8988T (cell line): ENCODE results near the gene TSHB.
"Not testable (repeated sequence)": the region's sequence is repeated elsewhere in the genome, so short reads cannot be mapped to it uniquely, and the experiment has no call there.

ENCODE experiments used
- DNase-seq: peaks from one replicate; pipeline ENCODE4 v3.0.0; 2011

TSHB gene

DNA sequence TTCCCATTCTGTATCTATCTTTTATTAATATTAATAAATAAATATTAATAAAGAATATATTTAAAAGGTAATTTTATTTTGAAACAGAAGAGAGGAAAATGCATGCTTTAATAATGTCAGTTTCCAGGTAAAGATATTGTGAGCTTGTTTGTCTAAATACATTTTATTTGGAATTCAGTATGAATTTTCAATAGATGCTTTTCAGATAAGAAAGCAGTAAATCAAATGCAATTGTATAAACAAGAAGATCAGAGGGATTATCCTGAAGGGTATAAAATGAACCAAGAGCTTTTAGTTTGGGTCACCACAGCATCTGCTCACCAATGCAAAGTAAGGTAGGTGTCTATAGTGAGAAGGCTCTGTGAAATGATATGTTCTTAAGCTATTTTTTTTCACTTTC, at the start of gene TSHB:
TSS of gene TSHB (plus strand) at position 301 of the 400 bp plus-strand sequence. CDS start 3,537 bp downstream, outside the sequence.
- no peak for DNase-seq

DNA sequence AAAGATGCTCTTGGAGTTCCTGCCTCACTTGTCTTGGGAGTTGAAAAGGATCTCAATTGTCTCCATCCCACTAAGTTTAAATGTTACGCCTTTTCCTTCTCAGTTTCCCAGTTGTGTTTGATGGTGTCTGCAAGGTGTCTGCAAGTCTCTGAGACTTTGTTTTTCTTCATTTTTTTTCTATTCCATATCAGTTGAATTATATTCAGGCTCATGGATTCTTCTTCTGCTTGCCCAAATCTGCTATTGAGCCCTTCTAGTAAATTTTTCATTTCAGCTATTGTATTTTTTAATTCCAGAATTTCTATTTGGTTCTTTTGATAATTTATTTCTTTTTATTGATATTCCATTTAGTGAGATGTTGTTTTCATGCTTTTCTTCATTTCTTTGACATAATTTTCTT, 47.4 kb upstream of the TSHB start:
- DNase-seq, result no peak

DNA sequence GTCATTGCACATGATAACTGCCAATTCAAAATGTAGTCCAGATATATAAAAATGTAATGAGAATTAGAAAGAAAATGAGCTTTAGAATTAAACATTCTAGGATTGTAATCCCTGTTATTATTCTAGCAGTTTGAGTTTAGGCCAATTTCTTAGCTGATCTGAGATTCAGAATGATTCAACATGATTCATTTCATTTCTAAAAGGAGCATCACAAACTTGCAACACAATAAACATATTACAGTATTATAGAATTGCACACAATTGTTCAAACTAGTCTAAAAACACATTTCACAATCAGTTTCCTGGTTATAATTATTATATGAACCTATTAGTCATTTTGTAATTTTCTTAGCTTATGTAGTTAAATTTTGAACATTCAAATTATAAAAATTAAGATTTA, 43.3 kb upstream of the TSHB start:
- no peak for DNase-seq

DNA sequence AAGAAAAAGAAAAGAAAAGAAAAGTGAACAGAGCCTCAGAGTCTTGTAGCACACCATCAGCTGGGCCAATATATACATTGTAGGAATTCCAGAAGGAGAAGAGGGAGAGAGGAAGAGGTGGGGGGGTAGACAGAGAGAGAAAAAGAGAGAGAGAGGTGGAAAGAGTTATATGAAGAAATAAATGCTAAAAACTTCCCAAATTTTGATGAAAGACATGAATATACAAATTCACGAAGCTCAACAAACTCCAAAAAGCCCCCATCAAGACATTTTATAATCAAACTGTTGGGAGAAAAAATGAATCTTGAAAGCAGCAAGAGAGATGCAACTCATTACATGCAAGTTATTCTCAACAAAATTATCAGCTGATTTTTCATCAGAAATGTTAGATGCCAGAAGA, 41.5 kb upstream of the TSHB start:
- no peak for DNase-seq

DNA sequence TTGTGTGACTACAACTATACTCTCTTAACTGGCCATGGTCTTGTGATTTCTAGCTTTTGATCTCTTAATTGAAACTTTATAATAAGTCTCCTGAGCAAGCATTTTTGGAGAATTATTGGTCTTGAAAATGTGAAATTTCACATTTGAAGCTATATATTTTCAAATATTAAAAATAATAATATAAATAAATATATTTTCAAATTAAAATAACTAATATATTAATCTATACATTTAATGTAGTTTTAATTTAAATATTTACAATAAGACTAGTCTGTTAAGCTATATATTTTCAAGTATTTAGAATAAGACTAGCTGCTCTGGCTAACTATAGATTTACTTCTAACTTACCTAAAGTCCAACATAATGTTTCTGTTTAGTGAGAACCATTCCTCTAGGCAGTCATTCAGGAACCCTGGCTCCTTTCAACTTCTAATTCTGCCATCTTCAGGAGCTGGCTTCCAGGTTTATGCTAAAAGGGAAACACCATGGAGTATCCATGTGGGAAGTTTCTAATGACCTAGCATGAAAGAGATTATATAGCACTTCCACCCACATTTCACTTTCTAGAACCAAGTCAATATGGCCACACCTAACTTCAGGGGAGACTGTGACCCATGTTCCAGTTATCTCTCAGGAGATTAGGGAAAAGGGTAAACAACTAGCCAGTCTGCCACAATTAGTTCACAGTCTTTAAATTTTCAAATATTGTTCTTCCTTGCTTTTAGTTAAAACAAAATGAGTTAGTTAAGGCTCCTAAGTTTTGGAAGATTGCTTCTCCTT, 31.9 kb upstream of the TSHB start:
- DNase-seq, result no peak

DNA sequence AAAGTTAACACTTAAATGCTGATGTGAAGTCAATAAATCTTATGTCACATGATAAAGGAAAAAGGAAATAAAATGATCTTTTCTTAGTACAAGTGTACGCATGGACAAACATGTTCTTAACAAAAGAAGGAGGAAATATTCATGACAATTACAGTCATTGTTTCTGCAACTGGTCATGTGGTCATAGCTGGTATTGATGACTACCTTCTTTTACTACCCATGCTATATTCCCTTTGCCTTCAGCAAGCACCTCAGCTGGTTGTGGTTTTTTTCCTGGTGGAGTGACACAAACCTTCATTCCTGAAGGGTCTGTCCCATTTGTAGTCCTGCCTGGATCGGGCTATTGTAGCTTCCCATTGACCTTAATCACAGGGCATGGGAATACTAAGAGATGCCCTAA, 23.4 kb upstream of the TSHB start:
- DNase-seq, result no peak

DNA sequence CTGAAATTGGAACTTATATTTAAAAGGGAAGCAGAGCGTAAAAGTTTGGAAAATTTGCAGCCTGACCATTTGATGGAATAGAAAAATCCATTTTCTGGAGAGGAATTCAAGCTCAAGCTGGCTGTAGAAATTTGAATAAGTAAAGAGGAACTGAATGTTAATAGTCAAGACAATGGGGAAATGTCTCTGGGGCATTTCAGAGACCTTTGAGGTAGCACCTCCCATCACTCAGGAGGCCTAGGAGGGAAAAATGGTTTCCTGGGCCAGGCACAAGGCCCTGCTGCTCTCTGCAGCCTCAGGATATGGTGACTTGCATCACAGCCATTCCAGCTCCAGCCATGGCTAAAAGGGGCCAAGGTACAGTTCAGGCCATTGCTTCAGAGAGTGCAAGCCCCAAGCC, 17.6 kb upstream of the TSHB start:
- no peak for DNase-seq

DNA sequence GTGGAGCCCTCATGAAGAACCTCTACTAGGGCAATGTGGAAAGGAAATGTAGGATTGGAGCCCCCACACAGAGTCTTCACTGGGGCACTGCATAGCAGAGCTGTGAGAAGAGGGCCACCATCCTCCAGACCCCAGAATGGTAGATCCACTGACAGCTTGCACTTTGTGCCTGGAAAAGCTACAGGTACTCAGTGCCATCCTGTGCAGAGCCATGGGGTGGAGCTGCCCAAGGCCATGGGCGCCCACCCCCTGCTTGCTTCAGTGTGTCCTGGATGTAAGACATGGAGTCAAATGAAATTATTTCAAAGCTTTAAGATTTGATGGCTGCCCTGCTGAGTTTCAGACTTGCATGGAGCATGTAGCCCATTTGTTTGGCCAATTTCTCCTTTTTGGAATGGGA, 17.2 kb upstream of the TSHB start:
- DNase-seq, result no peak

DNA sequence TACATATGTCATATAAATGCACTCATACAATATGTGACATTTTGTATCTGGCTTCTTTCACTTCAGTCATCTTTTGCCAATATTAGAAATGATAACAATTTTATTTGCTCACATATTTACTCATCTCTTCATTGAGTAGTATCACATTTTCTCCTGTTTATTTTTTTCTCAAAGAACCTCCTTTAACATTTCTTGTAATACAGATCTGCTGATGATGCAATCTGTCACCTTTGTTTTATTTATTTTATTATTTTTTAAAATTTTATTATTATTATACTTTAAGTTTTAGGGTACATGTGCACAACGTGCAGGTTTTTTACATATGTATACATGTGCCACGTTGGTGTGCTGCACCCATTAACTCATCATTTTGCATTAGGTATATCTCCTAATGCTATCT, 15.8 kb upstream of the TSHB start:
- DNase-seq, result no peak

DNA sequence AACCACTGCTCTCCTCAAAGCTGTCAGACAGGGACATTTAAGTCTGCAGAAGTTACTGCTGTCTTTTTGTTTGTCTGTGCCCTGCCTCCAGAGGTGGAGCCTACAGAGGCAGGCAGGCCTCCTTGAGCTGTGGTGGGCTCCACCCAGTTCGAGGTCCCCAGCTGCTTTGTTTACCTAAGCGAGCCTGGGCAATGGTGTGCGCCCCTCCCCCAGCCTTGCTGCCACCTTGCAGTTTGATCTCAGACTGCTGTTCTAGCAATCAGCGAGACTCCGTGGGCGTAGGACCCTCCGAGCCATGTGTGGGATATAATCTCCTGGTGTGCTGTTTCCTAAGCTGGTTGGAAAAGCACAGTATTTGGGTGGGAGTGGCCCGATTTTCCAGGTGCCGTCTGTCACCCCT, 10.1 kb upstream of the TSHB start:
- DNase-seq, result not testable (repeated sequence)

DNA sequence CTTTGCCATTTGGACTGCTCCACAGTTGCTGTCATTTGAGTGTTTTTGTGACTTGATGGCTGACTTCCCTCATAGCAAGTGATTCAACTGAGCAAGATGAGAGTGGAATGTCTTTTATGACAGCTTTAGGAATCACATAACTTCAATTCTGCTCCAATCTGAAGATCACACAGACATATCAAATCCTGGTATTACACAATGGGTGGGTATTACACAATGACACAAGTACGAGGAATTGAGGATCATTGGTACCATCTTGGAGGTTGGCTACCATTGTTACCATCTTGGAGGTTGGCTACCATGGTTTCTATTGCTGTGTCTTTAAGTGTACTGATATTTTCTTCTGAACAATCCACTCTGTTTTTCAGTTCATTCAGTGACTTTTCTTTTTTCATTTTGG, 8.5 kb upstream of the TSHB start:
- DNase-seq, result no peak

DNA sequence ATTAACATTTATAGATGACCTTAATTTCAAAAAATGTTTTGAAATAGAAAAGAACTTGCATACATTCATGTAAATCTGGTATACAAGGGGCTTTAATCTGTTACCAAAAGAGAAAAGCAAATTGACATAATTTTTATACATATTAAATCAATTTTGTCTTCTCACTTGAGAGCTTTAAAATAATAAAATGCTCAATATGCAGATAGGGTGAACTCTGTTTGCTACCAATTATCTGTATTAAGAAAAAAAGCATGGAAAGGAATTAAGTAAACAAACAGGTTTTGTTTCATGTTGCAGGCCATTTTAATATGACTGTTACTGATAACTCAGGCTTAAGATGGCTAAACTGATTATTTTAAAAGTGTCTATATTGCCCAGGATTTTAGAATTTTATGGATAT, 6.0 kb upstream of the TSHB start:
- DNase-seq, result no peak

DNA sequence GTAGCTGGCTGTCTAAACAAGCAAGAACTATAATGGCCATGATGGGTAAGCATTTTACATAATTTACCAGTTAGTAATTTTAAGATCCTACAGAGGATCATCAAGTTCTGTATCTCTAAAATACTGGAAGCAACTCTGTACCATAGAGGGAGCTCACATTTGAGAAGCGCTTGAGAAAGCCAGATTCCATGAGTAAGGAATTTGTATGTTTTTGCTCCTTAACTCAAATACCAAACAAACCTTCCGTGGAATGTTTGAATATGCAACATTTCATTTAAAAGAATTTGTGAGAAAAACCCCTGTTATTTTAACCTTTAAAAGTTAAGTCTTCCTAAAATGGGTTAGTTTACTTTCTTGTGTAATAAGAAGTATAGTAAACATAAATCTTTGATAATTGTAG, 2.0 kb downstream of the TSHB start:
- no peak for DNase-seq

DNA sequence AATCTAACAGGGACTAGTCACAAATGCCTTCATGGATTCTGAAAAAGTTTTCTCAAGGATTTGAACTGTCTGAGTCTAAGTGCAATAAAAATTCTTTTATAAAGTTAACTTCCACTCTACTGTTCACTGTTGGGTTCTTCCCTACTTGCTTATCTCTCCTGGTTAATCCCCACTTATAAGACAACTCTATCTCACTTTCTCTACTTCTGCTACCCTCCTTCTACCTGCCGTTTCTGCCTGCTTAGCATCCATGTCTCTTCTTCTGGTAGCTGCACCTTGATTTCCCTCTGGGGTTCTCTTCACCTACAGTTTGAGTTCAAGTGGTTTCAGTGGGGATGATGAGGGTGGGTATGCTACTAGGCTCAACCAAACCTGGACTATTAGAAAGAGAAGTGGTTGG, 6.0 kb downstream of the TSHB start:
- no peak for DNase-seq

DNA sequence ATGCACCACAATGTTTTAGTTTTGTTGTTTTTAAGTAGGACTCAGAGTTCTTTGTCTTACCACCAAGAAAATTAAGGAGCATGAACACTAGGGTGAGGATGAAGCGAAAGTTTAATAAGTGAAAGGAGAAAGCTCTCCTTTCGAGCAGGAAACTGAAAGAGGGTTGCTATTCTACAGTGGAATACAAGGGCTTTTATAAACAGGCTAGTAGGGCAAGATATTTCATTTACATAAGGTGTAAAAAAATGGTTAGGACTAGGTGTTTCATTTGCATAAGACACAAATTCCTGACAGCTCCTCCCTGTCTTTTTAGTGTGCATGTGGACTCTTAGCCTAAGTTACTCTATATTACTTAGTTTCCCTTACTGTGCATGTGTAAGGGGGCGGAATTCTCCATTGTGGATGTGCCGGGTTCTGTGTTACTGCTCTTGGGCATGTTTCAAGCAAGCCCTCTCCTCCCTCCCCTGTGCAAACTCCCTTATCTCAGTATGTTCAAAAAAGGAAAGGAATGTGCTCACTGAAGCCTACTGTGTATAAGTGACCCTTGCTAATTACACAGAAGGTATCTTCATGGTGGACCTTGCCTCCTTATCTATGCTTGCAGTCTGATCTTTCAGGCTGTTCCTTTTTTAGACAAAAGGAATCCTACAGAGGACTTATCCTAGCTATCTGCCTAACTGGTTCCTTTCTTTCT, 7.3 kb downstream of the TSHB start:
- no peak for DNase-seq

DNA sequence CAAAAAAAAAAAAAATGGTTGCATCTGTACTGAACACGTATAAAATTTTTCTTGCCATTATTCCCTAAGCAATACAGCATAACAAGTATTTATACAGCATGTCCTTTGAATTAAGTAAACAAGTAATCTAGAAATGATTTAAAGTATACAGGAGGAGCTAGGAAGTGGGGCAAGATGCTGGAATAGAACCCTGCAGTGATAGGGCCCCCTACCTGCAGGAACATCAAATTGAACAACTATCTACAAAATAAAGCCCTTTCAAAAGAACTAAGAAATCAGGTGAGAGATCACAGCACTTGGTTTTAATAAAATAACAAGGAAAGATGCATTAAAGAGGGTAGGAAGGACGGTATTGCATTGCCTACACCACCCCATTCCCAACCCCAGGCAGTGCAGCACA, 10.9 kb downstream of the TSHB start:
- DNase-seq, result no peak

DNA sequence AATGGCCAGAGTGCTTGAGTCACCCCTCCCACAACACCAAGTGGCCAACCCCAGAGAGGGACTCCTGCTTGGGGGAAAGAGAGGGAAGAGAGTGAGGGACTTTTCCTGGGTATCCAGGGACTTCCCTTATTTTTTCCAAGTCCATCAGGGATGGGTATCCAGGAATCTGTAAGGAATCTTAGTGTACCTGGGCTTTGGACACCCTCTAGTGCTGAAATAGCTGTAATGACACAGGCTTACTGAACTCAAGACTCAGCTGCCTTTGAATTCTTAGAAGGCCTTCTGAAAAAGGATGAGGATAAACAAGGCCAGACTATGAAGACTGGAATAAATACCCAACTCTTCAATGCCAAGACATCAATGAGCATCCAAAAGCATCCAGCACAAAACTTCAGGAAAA, 12.0 kb downstream of the TSHB start:
- DNase-seq, result no peak

DNA sequence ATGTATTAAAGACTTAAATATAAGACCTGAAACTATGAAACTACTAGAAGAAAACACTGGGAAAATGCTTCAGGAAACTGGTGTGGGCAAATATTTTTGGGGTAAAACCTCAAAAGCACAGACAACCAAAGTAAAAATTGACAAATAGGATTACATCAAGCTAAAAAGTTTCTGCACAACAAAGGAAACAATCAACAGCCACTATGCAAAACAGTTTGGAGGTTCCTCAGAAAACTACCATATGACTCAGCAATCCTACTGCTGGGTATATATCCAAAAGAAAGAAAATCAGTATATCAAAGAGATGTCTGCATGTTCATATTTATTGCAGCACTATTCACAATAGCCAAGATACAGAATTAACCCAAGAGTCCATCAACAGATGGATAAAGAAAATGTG, 17.1 kb downstream of the TSHB start:
- no peak for DNase-seq

DNA sequence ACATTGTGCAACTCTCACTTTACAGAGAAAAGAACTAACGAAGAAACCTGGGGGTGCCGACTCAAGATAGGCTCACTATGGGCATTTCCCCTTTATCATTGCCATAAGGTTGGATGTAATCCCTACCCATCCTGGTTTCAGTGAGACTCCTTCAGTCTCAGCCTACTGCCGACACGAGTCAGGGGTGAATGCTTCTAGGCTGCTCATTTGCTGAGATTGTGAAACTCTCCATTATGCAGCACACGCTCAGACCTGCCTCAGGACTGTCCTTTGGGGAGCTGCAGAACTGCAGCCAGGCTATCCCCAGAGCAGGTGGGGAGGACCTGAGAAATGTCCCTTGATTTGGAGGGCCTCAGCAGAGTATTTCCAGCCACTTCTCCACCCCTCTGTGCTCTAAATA, 22.2 kb downstream of the TSHB start:
- DNase-seq, result no peak

DNA sequence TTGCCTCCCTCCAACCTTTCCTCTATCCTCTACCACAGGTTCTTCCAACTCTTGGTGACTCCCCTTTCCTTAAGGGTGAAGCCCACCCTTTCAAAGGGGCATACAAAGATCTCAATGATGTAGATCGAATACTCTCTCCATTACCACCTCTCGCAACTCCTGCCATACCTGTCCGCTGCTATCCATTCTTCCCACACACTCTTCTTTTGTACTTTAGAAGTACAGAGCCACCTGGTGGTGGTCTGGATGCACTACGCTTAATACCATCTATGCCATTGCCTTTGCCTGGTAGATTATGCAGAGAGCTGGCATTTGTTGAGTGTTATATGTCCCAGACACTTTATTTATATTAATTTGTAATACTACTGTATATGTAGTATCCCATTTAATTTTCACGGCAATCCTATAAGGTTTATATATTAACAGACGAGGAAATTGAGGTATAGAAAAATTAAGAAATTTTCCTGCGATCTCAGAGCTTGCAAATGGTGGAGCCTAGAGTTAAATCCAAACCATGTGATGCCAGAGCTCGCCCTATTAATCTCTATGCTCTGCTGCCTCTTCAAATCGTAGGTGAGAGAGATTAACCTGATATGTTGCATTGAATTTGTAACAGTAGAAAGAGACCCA, 22.9 kb downstream of the TSHB start:
- DNase-seq, result no peak

DNA sequence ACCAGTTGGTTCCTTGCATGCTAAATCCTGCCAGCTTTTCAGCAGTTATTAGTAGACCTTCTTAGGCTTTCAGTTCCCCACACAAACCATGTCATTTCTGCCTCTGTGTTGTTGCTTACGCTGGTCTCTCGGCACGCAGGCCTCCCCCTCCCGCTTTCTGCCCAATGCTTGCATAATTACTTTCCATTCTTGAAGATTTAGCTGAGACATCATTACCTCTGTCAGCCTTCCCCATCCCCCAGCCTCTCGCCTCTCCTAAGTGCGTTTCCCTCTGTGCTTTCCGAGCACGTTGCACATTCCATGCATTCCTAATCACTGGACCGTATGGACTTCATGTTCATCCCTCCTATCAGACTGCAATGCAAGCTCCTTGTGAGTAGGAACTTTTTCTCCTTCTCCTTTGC, 26.8 kb downstream of the TSHB start:
- DNase-seq, result no peak

DNA sequence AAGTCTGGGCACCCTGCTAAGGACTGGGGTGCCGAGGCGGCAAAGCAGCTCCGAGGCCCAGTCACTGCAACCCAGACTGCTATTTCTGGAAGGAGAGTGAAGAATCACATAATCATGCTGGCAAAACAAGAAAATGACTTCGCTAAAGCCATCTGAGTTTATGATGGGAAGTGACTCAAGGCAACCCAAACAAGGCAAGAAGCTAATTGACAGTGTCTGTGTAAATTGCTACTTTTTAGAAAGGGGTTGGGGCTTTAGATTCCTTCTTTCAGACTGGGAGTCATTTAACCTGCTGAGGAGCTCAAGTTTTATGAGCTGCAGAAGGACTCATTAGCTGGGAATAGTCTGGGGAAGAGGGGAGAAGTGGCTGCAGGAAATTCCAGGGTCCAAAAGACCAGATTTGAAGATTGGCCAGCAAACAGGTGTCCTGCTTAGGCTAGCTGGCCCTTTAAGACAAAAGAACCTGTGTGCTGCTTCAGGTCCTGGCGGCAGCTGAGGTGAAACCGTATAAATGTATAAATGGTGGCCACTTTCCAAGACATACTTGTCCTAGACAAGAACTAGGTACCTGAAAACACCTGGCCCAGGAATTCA, 28.1 kb downstream of the TSHB start:
- DNase-seq, result no peak

DNA sequence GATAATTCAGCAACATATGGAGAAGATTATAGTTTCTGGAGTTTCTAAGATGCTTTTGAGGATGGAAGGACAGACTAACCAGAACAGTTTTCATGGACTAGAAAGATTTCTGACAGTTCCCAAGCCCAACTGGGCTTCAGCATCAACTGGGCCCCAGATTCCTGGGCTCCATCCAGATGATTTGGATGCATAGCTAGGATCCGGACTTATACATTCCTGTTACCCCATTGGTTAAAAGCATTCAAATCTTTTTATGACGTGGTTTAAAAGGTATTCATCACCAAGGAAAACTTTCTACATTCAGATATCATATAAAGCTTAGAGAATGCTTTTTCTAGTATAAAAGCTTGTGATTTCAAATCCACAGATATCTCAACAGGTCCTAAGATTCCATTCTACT, 29.7 kb downstream of the TSHB start:
- DNase-seq, result no peak

DNA sequence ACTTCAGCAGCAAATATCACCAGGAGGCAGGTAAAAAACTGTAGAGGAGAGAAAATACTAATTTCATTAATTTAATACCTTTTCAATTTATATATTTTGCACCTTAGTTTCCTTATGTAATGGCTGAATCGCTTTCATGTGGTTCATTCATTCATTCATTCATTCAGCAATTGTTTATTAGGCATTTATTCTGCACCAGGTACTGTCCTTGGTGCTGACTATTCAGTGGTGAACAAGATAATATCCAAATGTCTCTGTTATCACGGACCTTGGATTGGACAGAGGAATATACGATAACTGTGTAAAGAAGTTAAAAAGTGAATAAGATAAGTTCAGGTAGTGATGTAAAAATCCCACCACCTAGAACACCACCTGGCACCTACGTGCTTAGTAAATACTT, 30.9 kb downstream of the TSHB start:
- DNase-seq, result no peak
